Ovary (tissue), 10 donors: ENCODE results near the gene MX2. TPM values are rescaled to one million over a fixed set of nuclear protein-coding genes. Genes with fewer than 3 reads are reported as not detected.
A peak's percentile ranks its signal among the peaks of the same experiment; 100 is the strongest.
"Not testable (repeated sequence)": the region's sequence is repeated elsewhere in the genome, so short reads cannot be mapped to it uniquely, and the experiment has no call there.

Experiments used
- DNase-seq, 5 donors: peaks; one replicate each; pipeline ENCODE4 v3.0.0-alpha.2; 2019 to 2020
- H3K27ac ChIP-seq, 2 donors: fragments of 200-600 bp; one replicate each; pipeline versions ENCODE4 v1.5.1 to v1.8.0; 2019 to 2022
- H3K27me3 ChIP-seq: fragments of 200-600 bp; one replicate; pipeline ENCODE4 v1.8.0; 2022
- H3K36me3 ChIP-seq: fragments of 200-600 bp; sonication (generic); one replicate; pipeline ENCODE4 v1.5.1; 2019
- H3K4me1 ChIP-seq: one replicate; pipeline ENCODE4 v1.8.1; 2013; ENCODE audit warnings: mild to moderate bottlenecking, moderate library complexity; ENCODE audit not compliant: insufficient read depth
- H3K4me3 ChIP-seq: fragments of 200-600 bp; sonication (generic); one replicate; pipeline ENCODE4 v1.5.1; 2017
- H3K9me3 ChIP-seq, 2 donors: fragments of 200-600 bp in 1 of 2; sonication (generic) in 1 of 2; one replicate each; pipeline versions ENCODE4 v1.5.1 to v1.8.1; 2013 to 2019; ENCODE audit warnings: mild to moderate bottlenecking in 1 of 2, moderate library complexity in 1 of 2
- CTCF ChIP-seq, 3 donors: fragments of 450-650 bp in 2 of 3; fragments of 200-600 bp in 1 of 3; IDR thresholded peaks; one replicate each; pipeline versions ENCODE4 v1.5.1 to v1.8.0; 2016 to 2022; ENCODE audit warnings: antibody characterized with exemption in 3 of 3, mild to moderate bottlenecking in 1 of 3
- EP300 ChIP-seq: sonication (generic); formaldehyde crosslinking; IDR thresholded peaks from one replicate; pipeline ENCODE4 v1.6.1; 2017; ENCODE audit warnings: antibody characterized with exemption
- POLR2A ChIP-seq: fragments of 450-650 bp; IDR thresholded peaks from one replicate; pipeline ENCODE4 v1.6.1; 2017; ENCODE audit warnings: antibody characterized with exemption, mild to moderate bottlenecking, moderate library complexity
- WGBS, 3 donors: extraction: QIAGEN DNeasy Blood & Tissue Kit in 1 of 3; methylation state at CpG; one replicate each; pipeline versions ENCODE4 v1.1.5 to v1.1.7; 2013 to 2017; 5-methylcytosine and 5-hydroxymethylcytosine counted together
- intact Hi-C, 4 donors: fragments of 100-400 bp; cut with DNase I; formaldehyde crosslinking; loops; one replicate each; pipeline versions ENCODE4 v1.11.0 to v1.15.1; 2022 to 2023
- long read RNA-seq, 3 donors: library from polyadenylated mRNA in 2 of 3; unstranded in 2 of 3; transcript quantifications; one replicate each; pipeline ENCODE4 v2.0.0 and lab custom pipeline, GENCODE V29; 2021 to 2026
- polyA plus RNA-seq, 2 donors: library from polyadenylated mRNA; stranded (reverse); fragments of 200-250 nt in 1 of 2; fragments of 350-450 nt in 1 of 2; fragmentation: Illumina TruSeq in 1 of 2; extraction: RNeasy Lipid Tissue Mini Kit (QIAGEN cat#74804) in 1 of 2; gene quantifications; one replicate each; pipeline ENCODE4 v1.2.3, GENCODE V29; 2013 to 2014
- total RNA-seq, 7 donors: library from RNA; depleted of rRNA in 2 of 7; stranded (reverse); fragments of >200 nt in 2 of 7; fragmentation: NEBNext Ultra II Directional in 3 of 7; extraction: Animal tissue kit (Norgen Biotek cat#: 25700) in 3 of 7; gene quantifications; one replicate each; pipeline versions ENCODE4 v1.1.0 to v1.2.4, GENCODE V29; 2016 to 2023
- donor health status: DM: no; HTN: no; CAD: no; lungs with moderate emphysema.
- donor health status: DM: no; HTN: no; CAD: no.
- donor health status: Bipolar disorder and iron deficiency.
- donor health status: DM: yes; HTN: yes; CAD: no.
- donor health status: DM: no; HTN: no; CAD: no.
- donor health status: DM: yes; HTN: yes; CAD: no.

The MX2 gene
- 10 to 100 TPM in 2 of 7 donors, 1 to 10 TPM in 5; 2.6 to 11.7 (median 5.1) TPM for total RNA-seq
- 10 to 100 TPM in 1 of 2 donors, 1 to 10 TPM in 1; 4.3 to 34.6 TPM for polyA plus RNA-seq
- long read RNA-seq, donor 1, partial matches to known transcripts = 6 of 21 reads
- long read RNA-seq, donor 1, other reads (novel, unspliced or antisense) = 11 of 21 reads
- long read RNA-seq, donor 2 = 0 reads
- long read RNA-seq, donor 3 = 0 reads

- no peaks in the 10 kb centered on the region for H3K27me3 ChIP-seq
- intact Hi-C loops = no loop called here
- peaks cover 2% of the 10 kb centered on the region for H3K4me1 ChIP-seq
- peak within 1 kb of the TSS; percentile 27 for H3K4me3 ChIP-seq
- H3K27ac ChIP-seq = peak within 1 kb of the TSS in 1 of 2 donors; percentile 11
- H3K9me3 ChIP-seq = no peaks in the 10 kb centered on the region
- TF ChIP-seq POLR2A = peak; percentile 19
- no peak for TF ChIP-seq EP300
- no peaks in the 10 kb centered on the region for H3K36me3 ChIP-seq
- DNase-seq = peak in 2 of 5 donors; percentile 36 to 58
- 21 to 30% (median 26%) methylated on average over 24 of the region's 24 CpGs for WGBS, 3 donors
Measured at GRCh38 chr21:41361786-41362604, at the start of gene MX2. Gene MX2, plus strand, starts transcription at chr21:41362027. Its CDS starts 14,880 bp downstream, at chr21:41376907.

- H3K9me3 ChIP-seq, H3K27me3 ChIP-seq, DNase-seq, intact Hi-C loops, H3K36me3 ChIP-seq, H3K4me3 ChIP-seq, H3K4me1 ChIP-seq, H3K27ac ChIP-seq: not testable (repeated sequence)
- WGBS, 3 donors = 95 to 96% (median 95%) methylated on average over 4 to 6 of the region's 8 CpGs
Measured at GRCh38 chr21:41313285-41314164, 48.3 kb upstream of the MX2 start.

GRCh38 chr21:41315726-41316125, 46.1 kb upstream of the MX2 start:
- Histone ChIP-seq H3K36me3 (no peaks in the 10 kb centered on the region), H3K4me3 (no peak overlapping the region), H3K4me1 (peaks cover 3% of the 10 kb centered on the region), H3K27me3 (no peaks in the 10 kb centered on the region), H3K9me3 (no peaks in the 10 kb centered on the region), H3K27ac (no peak overlapping the region)
- no peak for DNase-seq
- no peak for TF ChIP-seq CTCF (IDR thresholded peaks at IDR 0.05)
- no peak for TF ChIP-seq EP300
- TF ChIP-seq POLR2A = no peak
- intact Hi-C loops = no loop called here
- WGBS, 3 donors = 90 to 94% (median 94%) methylated on average over 6 of the region's 6 CpGs

- TF ChIP-seq EP300 = no peak
- TF ChIP-seq POLR2A = no peak
- TF ChIP-seq CTCF (IDR thresholded peaks at IDR 0.05) = no peak
- no peak for DNase-seq
- Histone ChIP-seq H3K4me3 (no peak within 1 kb of the TSS), H3K36me3 (no peaks in the 10 kb centered on the region), H3K9me3 (no peaks in the 10 kb centered on the region), H3K4me1 (peaks cover 3% of the 10 kb centered on the region), H3K27me3 (no peaks in the 10 kb centered on the region), H3K27ac (no peak within 1 kb of the TSS)
- 5 to 9% (median 6%) methylated on average over 54 to 55 of the region's 55 CpGs for WGBS, 3 donors
- intact Hi-C loops = no loop called here
Measured at GRCh38 chr21:41316200-41317062, 45.4 kb upstream of the MX2 start, which contains the start of gene FAM3B. Gene FAM3B, plus strand, starts transcription at chr21:41316801. Its CDS starts 79 bp downstream, at chr21:41316880.

GRCh38 chr21:41317063-41317392, 44.8 kb upstream of the MX2 start:
- Histone ChIP-seq H3K9me3 (no peaks in the 10 kb centered on the region), H3K4me3 (no peak overlapping the region), H3K4me1 (peaks cover 3% of the 10 kb centered on the region), H3K27me3 (no peaks in the 10 kb centered on the region), H3K36me3 (no peaks in the 10 kb centered on the region), H3K27ac (no peak overlapping the region)
- intact Hi-C loops = no loop called here
- no peak for DNase-seq
- 1 to 4% (median 3%) methylated on average over 18 to 19 of the region's 19 CpGs for WGBS, 3 donors
- TF ChIP-seq EP300 = no peak
- no peak for TF ChIP-seq POLR2A
- no peak for TF ChIP-seq CTCF (IDR thresholded peaks at IDR 0.05)
